Left cardiac atrium (tissue), 2 donors: ENCODE data around the gene BMX. TPM values are rescaled to one million over a fixed set of nuclear protein-coding genes. Genes with fewer than 3 reads are reported as not detected.

ENCODE experiments used
- total RNA-seq, 2 donors: library from RNA; stranded (reverse); fragmentation: NEBNext Ultra II Directional; extraction: Animal tissue kit (Norgen Biotek cat#: 25700); gene quantifications; one replicate each; pipeline ENCODE4 v1.2.1, GENCODE V29; 2021
- donor health status: DM: no; HTN: yes; CAD: no; lungs with severe emphysema.
- donor health status: DM: yes; HTN: yes; CAD: no.

The BMX gene
- total RNA-seq, 2 donors from 2014 or later: 1.6 to 16.8 TPM

Other genes with a start within 250 kb of the BMX start
- gene ASB9, start 230.7 kb upstream of the BMX start, total RNA-seq: 1 to 10 TPM; 1.3 to 1.4 TPM
- gene ASB11, start 185.2 kb upstream of the BMX start, total RNA-seq: 10 to 100 TPM; 61.6 to 65.9 TPM
- gene PIGA, start 165.3 kb upstream of the BMX start, total RNA-seq: 1 to 10 TPM; 2.9 to 6.3 TPM
- gene VEGFD, start 116.4 kb upstream of the BMX start, total RNA-seq: 10 to 100 TPM in 1 of 2 donors, 1 to 10 TPM in 1; 2.5 to 13.9 TPM
- gene PIR, start 7.5 kb upstream of the BMX start, total RNA-seq: 10 to 100 TPM in 1 of 2 donors, 1 to 10 TPM in 1; 8.7 to 14.8 TPM
- gene ACE2, start 100.2 kb downstream of the BMX start, total RNA-seq: 10 to 100 TPM; 14.3 to 17.2 TPM
- gene CLTRN, start 164.0 kb downstream of the BMX start, total RNA-seq: under 1 TPM; 0.31 to 0.53 TPM
- gene CA5B, start 237.5 kb downstream of the BMX start, total RNA-seq: 10 to 100 TPM in 1 of 2 donors, 1 to 10 TPM in 1; 8.9 to 10.5 TPM